Hepatocyte (in vitro differentiated cells): ENCODE data around the gene MID1.

ENCODE experiments used
- CTCF ChIP-seq: fragments of 200-600 bp; sonication (generic); IDR thresholded peaks from 2 replicates; pipeline ENCODE4 v1.5.1; 2016; ENCODE audit warnings: antibody characterized with exemption, mild to moderate bottlenecking; ENCODE audit not compliant: poor library complexity
- EZH2 ChIP-seq: fragments of 200-600 bp; sonication (generic); IDR thresholded peaks from 2 replicates; pipeline ENCODE4 v1.6.1; 2016; ENCODE audit warnings: antibody characterized with exemption, mild to moderate bottlenecking, borderline replicate concordance
- EZH2phosphoT487 ChIP-seq: fragments of 200-600 bp; sonication (generic); IDR thresholded peaks from one replicate; pipeline ENCODE4 v1.6.1; 2018; ENCODE audit warnings: antibody characterized with exemption, mild to moderate bottlenecking, low read depth, moderate library complexity; ENCODE audit not compliant: unreplicated experiment, severe bottlenecking

- no peak for TF ChIP-seq CTCF
- no peak for TF ChIP-seq EZH2
- no peak for TF ChIP-seq EZH2phosphoT487
Measured at GRCh38 chrX:10444204-10444603, 176.2 kb downstream of the MID1 start.
